Subcutaneous adipose tissue (tissue), 4 donors: ENCODE measurements around the gene MFSD2B. TPM values are rescaled to one million over a fixed set of nuclear protein-coding genes. Genes with fewer than 3 reads are reported as not detected.

ENCODE experiments used
- CTCF ChIP-seq: fragments of 450-650 bp; IDR thresholded peaks from one replicate; pipeline ENCODE4 v1.5.1; 2016; ENCODE audit warnings: low read depth, mild to moderate bottlenecking, control low read depth, antibody characterized with exemption, moderate library complexity
- total RNA-seq, 4 donors: library from RNA; depleted of rRNA; stranded (reverse); fragments of >200 nt; gene quantifications; one replicate each; pipeline ENCODE4 v1.1.0, GENCODE V29; 2016

The MFSD2B gene
- total RNA-seq, 4 donors from 2014 or later: not detected

DNA sequence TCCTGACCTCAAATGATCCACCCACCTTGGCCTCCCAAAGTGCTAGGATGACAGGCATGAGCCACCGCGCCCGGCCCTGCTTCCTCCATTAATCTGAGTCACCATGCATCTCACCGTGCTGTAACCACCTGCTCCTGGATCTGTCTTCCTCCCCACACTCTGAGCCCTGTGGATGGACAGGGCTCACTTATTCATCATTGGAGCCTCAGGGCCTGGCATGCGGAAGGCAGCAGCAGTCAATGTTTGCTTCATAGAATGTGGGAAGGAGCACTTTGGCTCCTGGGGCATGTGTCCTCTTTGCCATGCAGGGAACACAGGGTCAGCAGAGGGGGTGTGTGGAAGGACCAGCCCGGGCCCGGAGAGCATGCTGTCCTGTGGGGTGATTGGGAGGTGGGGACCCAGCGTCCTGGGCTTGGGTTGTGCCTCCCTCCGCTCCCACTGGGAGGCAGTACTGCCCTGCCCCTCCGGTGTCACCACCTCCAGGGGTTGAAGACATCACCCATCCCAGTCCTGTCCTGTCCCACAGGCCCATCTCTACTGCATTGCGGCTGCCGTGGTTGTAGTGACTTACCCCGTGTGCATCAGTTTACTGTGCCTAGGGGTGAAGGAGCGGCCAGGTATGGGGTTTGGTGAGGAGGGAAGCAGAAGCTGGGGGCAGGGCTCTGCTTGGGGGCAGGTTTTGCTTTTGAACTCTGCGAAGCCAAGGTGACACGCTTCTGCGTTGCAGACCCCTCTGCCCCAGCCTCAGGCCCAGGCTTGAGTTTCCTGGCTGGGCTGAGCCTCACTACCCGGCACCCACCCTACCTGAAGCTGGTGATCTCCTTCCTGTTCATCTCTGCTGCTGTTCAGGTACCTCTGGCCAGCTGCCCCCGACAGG lies 11.5 kb downstream of the MFSD2B start:
- no peak for TF ChIP-seq CTCF

DNA sequence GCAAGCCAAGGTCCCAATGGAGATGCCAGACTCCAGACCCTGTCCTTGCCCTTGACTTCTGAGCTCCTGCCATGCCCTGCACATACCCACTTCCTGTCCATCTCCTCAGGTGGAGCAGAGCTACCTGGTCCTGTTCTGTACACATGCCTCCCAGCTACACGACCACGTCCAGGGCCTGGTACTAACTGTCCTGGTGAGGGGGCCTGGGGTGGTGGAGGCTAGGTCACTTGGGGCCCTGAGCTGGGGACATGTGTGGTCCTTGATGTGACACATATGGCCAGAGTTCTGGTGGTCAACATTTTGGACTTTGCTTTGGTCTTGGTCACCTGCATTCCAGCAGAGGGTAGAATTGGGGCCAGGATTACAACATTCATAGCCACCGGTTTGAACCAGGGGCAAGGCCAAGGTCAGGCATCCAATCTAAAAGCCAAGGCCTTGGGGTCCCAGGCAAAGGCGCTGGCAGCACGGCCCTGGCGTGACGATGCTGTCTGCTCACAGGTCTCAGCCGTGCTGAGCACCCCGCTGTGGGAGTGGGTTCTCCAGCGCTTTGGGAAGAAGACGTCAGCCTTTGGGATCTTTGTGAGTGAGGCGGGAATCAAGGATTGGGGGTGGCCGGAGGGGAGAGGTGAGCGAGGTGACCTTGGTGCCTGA lies 12.6 kb downstream of the MFSD2B start:
- TF ChIP-seq CTCF: no peak

DNA sequence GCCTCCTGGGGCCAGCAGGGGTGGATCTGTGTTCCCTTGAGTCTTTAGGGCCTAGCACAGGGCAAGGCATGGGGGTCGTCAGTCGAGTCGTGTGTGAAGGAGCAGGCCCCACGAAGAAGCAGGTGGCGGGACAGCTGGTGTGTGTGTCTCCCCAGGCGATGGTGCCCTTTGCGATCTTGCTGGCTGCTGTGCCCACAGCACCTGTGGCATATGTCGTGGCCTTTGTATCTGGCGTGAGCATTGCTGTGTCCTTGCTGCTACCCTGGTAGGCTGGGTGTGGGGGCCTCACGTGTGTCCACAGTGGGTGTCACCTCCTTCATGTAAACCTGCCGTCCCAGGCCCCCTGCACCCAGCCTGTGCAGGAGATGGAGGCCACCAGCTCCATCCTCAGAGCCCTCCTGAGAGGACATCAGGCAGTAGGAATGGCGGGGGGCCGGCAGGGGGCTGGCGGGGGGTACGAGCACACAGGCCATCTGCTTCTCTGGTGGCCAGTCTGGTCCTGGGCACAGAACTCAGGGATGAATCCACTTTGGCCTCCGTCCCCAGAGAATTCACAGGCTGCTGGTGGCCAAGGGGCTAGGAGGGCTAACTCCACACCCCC lies 13.2 kb downstream of the MFSD2B start:
- TF ChIP-seq CTCF: no peak

DNA sequence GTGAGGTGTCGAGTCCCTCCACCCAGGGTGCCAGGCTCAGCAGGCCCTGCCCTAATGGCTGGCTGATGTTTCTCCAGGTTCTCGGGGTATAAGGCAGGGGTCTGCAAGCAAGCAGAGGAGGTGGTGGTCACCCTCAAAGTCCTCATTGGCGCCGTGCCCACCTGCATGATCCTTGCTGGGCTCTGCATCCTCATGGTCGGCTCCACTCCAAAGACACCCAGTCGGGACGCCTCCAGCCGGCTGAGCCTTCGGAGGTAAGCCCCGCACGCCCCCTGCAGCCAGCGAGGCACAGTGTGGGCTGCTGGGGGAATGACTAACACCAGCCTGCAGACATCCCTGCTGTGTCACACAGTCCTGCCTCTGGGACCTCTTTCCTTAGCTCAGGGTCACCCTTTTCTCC lies 14.1 kb downstream of the MFSD2B start:
- TF ChIP-seq CTCF: no peak

DNA sequence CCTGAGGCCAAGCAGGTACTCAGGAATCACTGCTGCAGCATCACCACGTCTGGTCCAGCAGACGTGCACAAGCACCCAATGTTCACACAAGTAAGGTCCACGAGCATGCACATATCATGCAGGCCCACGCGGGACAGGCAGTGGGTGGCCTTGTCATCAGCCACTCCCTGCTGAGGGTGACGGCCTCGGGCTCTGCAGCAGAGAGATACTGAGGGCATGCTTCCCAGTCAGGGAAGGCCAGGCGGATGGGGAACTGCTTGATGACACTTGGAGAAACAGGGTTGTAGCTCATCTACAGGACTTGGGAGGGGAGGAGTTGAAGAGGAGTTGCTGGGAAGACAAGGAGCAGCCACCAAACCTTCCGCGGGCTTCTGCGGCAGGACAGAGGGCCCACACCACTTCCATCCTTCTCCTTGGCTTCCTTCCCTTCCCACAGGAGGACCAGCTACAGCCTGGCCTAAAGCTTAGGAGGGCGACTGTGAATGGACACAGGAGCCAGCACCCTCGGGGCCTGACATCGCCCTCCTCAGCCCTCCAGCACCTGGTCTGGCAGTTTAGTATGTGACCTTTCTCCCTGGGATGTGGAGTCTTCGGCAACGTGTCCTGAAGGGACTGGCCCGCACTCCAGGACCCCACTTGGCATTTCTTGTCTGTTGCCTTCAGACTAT lies 15.2 kb downstream of the MFSD2B start:
- TF ChIP-seq CTCF: no peak

GRCh38 chr2:24026233-24026632 lies 16.3 kb downstream of the MFSD2B start:
- TF ChIP-seq CTCF: no peak
